ENCODE results near the gene PGAP2.
"Not testable (repeated sequence)": the region's sequence is repeated elsewhere in the genome, so short reads cannot be mapped to it uniquely, and the experiment has no call there.

PGAP2 gene

DNA sequence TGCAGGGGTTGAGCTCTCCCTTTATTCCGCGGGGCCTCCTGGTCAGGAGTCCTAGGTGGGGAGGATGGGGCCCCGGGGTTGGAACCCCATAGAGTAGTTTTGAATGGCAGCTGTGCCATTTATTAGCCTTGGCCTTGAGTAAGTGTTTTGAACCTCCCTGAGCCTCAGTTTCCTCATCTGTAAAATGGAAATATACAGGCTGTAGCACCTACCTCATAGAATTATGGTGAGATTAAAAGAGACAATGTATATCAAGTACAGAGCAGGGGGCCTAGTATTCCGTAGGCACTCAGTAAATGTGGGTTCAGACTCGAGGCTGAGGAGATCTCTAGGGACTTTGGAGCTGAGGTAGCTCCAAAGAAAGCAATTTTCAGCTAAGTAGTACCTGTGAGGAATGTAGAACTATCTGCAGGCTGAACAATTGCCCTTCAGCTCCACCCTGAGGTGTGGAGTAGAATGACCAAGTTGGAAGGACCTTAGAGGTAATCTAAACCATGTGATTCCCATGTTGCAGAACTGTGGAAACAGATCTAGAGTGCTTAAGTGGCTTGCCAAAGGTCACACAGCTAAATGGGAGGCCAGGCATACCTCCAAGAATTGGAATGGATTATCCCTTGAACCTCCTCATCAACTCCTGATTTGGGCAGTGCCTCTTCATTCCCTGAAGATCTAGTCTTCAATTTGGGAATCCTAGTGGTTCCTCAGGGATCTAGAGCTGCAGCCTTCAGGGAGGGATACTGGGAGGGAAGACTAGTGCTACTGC is 682 bp downstream of the PGAP2 start:
- DNase-seq: peak in 1 of 2 donors; percentile 23

DNA sequence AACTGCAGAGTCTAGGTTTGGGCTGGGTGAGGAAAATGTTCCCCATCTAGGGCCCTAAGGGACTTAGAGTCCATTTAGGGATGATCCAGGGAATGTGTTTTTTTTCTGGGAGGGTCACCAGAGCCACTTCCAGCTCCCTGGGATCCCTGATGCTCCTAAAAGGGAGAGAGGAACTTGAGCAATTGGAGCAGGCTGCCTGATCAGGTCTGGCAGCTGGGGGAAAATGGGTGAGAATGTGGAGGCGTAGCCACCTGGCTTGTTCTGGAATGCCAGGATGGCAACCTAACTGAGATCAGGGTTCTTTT is 1.2 kb downstream of the PGAP2 start:
- DNase-seq: no peak

DNA sequence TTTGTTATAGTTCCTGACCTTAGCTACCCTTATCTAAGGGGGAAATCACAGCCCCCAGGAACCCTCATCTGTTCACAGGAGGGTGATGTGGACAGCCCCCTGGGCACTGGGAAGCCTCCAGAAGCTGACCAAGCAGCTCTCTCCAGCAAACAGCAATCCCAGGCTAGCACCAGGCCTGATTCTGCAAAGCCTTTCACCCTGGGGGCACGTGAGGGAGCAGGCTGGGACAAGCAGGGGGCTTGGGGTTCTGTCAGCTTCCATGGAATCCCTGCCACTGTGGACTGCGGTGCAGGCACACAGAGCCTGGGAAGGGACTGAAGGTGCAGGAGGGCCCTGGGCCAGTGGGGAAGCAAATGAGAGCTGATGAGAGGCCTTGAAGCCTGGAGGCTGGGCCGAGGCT is 2.1 kb downstream of the PGAP2 start:
- no peak for DNase-seq

DNA sequence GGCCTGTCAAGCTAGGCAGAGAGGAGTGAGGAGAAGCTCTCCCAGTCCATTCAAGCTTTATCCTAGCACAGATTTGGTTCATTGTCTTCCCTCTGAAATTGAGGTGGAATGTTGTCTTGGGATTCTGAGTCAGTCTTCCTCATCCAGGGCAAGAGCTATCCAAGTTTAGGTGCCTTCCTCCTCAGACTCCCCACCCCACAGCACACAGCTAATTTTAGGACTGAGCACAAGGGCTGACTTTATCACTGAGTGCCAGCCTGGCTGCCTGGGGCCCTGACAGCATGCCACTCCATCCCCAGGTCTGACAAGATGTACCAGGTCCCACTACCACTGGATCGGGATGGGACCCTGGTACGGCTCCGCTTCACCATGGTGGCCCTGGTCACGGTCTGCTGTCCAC is 2.6 kb downstream of the PGAP2 start:
- DNase-seq: no peak

DNA sequence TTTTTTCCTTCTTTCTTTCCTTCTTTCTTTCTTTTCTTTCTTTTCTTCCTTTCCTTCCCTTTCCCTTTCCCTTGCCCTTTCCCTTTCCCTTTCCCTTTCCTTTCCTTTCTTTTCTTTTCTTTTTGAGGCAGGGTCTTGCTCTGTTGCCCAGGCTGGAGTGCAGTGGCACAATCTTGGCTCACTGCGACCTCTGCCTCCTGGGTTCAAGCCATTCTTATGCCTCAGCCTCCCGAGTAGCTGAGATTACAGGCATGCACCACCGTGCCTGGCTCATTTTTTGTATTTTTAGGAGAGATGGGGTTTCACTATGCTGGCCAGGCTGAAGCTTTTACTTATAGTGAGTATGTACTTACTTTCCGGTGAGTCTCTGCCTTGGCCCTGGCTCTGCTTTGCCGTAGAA is 6.5 kb downstream of the PGAP2 start:
- not testable (repeated sequence) for DNase-seq

DNA sequence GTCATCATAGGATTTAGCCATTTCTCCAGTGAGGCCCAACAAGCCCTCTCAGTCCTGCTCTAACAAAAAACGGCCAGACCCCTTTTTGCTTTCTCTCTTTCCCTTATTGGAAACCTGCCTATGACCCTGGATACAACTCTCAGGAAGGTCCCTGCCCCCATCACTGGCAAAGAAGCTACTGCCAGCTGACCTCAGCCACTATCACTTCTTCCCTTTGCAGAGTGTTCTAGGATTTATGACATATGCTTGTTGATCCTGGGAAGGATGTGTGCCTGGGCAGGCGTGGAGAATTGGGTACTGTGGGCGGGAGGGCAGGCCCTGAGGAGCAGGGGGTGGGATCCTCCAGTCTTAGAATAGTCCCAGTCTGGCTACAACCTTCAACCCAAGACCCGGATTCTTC is 7.5 kb downstream of the PGAP2 start:
- DNase-seq: no peak

DNA sequence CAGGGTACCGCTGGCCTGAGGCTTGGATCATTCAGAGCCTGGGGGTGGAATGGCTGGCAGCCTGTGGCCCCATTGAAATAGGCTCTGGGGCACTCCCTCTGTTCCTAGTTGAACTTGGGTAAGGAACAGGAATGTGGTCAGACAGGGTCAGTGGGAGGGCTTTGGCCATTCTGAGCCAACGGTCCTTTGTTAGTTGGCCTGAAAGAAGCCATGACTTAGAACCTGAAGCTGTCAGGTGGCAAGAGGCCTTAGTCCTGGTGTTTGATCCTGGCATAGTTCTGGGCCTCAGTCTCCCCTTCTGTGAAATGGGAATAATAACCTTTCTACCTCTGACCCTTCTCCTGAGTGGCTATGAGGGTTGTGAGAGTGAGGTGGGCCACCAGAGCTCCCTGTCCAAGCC is 8.3 kb downstream of the PGAP2 start:
- DNase-seq: no peak

DNA sequence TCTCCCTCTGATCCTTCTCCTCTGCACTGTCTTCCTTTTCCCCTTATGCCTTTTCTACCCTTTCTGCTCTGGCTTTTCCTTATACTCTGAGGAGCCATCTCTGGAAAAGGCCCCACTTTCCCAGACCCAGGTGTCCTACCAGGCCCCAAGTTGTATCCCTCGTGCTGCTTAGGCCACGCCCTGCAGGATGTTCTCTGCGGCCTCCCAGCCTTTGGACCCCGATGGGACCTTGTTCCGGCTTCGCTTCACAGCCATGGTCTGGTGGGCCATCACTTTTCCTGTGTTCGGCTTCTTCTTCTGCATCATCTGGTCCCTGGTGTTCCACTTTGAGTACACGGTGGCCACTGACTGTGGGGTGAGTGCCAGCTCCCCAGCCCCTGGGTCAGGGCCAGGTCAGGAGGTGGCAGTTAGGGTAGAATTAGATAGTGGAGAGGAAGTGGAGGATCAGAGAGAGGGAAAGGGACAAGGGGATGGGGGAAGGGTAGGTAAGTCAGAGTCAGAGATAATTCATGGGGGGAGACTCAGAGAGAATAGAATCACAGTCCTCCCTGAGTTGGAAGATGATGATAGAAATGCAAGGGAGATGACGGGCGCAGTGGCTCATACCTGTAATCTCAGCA is 8.9 kb downstream of the PGAP2 start:
- DNase-seq: no peak

DNA sequence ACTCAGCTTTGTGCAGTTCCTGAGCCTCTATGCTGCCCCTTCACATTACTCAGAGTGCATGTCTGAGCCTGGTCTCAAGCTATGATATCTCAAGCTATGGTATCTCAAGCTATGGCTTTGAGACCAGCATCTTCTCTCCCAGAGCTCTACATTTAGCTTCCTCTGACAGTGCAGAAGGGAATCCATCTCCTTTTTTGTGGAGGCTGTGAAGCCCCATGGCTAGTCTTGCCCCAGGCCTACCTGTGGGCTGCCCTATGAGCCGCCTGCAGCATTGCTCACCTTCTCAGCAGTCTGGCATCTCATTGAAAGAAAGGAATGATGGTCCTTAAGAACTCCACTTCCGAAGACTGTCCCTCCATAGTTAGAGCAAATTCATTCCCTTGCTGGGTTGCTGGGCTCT is 12.6 kb downstream of the PGAP2 start:
- DNase-seq: no peak

DNA sequence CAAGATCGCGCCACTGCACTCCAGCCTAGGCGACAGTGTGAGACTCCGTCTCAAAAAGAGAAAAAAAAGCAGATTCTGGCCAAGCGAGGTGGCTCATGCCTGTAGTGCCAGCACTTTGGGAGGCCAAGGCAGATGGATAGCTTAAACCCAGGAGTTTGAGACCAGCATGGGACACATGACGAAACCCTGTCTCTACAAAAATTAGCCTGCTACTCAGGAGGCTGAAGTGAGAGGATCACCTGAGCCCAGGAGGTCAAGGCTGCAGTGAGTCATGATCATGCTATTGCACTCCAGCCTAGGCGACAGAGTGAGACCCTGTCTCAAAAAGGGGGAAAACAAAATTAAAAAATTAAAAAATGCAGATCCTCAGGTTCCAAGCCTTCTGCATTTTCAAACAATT is 14.0 kb downstream of the PGAP2 start:
- no peak for DNase-seq

DNA sequence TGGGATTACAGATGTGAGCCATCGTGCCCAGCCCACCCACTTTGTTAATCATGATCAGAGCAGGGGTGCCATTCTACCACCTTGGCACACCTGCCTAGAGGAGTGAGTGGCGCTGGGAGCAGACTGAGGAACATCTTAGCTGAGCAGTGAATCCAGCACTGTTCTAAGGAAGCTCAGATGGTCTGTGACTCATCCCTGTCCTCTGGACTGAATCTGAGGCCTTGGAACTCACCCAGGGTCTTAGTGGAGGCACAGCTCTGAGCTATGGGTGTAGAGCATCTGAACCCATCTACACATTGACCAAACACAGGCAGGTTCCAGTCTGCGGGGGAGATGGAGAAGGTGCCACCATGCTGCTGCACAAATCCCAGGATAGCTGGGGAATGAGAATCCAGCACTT is 14.9 kb downstream of the PGAP2 start:
- no peak for DNase-seq

DNA sequence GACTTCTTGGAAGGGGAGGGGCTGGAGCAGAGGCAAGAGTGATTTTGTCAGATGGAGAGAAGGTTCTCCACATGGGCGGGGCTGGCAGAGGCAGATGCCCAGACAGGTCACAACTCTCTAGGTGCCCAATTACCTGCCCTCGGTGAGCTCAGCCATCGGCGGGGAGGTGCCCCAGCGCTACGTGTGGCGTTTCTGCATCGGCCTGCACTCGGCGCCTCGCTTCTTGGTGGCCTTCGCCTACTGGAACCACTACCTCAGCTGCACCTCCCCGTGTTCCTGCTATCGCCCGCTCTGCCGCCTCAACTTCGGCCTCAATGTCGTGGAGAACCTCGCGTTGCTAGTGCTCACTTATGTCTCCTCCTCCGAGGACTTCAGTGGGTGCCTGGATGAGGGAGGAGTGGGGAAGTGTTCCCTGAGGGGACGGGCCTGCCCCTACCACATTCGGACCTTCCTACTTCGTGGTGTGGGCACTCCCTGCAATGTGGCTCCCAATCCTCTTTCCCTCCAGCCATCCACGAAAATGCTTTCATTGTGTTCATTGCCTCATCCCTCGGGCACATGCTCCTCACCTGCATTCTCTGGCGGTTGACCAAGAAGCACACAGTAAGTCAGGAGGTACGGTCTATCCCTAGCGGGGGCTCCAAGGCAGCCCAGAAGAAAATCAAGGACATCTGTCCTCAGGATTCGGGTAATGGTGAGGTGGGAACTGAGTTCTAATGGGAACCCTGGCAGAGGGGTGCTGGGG is 15.6 kb downstream of the PGAP2 start:
- DNase-seq: no peak

DNA sequence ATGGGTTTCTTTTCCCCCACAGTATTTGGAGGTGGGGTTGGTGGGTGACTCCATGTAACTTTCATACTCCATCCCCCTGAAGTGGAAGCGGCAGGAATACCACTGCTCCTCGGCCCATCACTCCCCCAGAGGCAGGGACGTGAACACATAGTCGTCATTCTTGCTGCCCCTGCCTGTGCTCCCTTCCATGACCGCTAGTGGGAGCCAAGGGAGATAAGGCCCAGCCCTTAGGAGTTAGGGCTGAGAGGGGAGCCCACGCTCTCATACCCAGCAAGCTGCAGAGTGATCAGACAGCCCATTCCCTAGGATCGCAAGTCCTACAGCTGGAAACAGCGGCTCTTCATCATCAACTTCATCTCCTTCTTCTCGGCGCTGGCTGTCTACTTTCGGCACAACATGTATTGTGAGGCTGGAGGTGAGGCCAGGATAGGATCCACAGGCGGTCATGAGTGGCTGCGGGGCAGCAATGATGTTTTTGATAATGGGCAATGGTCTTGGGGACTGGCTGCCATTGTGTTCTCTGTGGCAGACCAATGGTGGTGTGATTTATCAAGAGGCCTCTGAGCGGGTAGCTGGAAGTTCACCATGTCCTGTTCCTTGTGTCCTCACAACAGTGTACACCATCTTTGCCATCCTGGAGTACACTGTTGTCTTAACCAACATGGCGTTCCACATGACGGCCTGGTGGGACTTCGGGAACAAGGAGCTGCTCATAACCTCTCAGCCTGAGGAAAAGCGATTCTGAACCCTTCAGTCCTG is 16.5 kb downstream of the PGAP2 start:
- DNase-seq: peak; percentile 31 to 83

DNA sequence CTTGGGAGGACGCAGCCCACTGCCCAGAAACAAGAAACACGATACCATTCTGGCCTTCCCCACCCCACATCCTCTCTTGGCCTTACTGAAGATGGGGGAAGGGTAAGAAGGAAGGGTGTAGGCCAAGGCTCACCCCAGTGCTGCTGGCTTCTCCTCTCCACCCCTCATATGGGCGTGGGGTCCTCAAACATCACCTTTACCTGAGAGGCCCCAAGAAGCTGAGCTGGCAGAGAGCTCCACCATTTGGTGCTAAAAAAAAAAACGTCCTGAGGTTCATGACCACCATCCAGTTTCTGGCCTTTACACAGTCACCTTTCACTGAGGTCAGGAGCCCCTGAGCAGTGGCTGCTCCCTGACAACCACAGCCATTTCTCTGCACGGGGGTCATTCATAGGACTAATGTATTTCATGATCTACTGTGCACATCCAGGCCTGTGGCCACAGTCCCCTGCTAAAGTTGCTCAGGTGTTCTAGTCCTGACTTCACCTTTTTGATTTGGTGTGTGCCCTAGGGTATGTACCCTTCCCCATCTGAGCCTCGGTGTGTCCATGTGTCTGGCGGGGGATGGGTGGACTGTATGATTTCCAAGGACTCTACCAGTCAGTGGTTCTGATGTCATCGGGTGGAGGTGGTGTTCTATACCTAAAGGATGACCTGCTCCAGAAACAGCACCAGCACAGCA is 17.3 kb downstream of the PGAP2 start:
- DNase-seq: no peak

DNA sequence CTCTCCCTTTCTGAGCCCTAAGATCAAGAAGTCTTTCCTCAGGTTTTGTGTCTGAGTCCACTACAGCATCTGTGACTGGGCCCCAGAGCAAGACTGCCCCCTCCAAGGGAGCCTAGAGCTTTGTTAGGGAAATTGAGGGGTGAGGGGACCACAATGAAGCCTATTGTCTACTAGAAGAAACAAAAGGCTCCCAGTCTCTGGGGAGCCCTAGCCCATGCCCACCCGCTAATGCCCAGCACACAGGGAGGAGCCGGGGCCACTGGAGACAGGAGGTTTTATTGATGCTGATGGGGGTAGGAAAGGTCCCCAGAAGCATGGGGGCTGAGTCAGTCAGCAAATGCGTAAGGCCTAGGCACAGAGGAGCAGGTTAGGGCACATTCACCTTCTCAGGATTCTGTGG is 18.4 kb downstream of the PGAP2 start:
- no peak for DNase-seq

DNA sequence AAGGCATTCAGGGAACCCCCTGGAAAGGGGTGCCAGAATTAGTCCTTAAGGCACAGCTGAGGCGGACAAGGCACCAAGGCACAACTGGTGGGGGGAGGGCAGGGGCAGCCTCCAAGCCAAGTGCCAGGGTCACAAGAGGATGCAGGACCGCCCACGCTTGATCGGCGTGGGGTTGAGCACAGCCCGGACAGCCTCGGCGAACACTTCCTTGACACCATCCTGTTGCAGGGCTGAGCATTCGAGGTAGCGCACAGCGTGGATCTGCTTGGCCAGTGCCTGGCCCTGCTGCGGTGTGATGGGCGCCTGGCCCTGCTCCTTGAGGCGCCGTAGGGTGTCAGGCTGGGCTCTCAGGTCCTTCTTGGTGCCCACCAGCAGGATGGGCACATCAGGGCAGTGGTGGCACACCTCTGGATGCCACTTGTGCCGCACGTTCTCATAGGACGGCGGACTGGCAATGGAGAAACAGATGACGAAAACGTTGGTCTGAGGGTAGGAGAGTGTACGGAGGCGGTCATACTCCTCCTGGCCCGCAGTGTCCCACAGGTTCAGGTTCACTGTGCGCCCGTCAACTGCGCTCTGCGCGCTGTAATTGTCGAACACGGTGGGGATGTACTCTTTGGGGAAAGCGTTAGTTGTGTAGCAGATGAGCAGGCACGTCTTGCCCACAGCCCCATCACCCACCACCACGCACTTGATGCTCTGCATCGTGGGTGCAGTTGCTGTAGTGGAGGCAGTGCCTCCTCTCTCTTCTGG is 19.2 kb downstream of the PGAP2 start:
- no peak for DNase-seq

DNA sequence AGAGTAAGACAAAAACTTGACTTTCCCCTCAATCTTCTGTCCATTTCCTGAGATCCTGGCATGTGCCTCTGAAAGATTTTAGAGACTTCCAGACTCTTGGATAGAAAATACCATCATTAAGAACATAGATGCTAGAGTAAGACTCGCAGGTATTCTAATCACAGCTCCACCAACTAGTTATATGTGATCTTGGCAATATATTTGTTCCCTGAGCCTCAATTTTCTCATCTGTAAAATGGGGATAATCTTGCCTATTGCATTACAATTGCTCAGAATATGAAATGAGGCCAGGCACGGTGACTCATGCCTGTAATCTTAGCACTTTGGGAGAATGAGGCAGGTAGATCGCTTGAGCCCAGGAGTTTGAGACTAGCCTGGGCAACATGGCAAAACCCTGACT is 21.7 kb downstream of the PGAP2 start:
- no peak for DNase-seq

DNA sequence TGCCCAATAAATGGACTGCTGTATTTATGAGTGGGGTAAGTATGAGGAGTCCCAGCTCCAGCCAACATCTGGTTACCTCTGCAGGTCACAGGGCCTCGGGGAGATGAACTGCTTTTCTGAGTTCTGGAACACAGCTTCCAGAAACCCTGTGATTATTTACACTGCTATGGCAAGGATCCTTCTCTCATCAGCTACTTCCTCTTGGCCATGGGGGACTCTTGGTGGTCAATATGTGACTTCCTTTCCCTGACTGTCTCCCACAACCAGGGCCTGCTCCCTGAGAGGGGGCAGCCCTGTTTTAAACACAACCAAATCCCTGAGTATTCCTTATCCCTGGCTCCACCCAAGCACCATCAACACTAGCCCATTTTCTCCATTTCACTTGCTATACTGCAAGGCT is 22.4 kb downstream of the PGAP2 start:
- no peak for DNase-seq

DNA sequence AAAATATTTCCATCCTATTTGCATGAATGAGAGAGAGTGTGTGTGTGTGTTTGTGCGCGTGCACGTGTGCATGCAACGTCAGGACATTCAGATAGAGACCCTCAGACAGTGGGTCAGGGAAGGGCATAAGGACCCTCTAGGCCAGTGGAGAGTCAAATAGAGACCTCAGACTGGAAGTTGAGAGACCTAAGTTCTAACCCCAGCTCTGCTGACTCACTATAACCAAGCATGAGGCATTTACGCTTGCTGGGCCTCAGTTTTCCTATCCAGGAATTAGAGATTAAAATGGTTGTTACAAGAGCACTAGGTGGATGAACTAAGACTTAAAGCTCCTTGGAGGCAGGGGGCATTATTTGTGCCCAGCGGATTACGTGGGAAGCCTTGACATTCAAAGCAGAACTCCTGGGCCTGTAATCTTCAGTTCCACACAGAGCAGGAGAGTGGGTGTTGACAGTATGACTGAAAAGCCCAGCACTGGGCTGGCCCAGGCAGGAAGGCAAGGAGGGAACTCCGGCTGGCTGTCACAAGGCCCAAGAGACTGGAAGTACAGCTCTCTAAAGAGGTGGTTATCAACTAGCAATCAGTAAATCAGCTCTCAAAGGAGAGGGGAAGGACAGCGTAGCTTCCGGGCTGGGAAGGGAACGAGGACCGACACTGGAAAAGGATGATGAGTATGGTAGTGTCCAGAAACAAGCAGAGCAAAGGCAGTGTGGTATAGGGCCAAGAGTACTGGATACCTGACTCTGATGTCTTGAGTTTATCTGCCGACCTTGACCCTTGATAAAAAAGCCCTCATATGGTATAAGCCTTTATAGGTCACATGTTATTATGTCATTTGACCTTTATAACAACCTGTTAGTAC is 23.2 kb downstream of the PGAP2 start:
- no peak for DNase-seq

DNA sequence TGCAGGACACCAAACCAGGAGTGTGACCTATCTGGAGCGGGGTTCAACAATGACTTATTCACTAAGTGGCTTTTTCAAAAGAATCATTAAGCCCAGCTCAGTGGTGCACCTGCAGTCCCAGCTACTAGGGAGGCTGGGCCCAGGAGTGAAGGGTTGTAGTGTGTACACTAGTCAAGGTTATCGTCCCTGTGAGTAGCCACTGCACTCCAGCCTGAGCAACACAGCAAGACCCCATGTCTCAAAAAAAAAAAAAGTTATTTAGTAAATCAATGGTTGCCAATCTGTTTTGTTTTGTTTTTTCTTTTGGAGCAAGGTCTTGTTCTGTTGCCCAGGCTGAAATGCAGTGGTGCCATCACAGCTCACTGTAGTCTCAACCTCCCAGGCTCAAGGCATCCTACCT is 24.5 kb downstream of the PGAP2 start:
- DNase-seq: no peak

DNA sequence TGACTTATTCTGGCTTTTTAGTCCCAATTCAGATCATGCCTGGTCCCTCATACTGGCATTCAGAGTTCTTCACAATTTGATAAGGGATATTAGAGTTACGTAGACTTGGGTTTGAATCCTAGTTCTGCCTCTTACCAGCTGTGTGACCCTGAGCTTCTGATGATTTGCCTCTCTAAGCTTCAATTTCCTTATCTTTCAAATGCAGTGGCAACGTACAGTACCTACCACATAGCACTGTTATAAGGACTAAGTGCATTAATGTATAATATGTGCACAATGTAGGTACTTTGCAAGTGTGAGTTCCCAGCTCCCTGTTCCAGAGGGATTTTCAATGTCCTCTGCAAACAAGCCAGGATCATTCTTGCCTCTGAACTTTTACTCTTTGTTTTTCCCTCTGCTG is 25.1 kb downstream of the PGAP2 start:
- DNase-seq: no peak

DNA sequence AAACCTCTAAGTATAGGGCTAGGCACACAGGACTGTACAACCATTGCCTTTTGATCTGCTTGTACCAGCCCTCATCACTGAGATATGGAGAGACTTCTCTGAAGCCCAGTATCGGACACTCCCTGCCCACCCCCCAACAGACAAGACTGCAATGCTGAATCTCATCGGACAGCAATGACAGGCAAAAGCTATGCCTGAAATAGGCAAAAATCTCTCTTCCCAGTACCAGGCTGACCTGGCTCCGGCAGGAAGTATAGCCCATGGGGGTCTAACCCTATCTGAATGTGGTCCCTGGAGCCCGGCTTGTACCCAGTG is 25.9 kb downstream of the PGAP2 start:
- no peak for DNase-seq
